Measurements from ENCODE around the gene YY1AP1. TPM values are rescaled to one million over a fixed set of nuclear protein-coding genes. Genes with fewer than 3 reads are reported as not detected.
A peak's percentile ranks its signal among the peaks of the same experiment; 100 is the strongest.
"Not testable (repeated sequence)": the region's sequence is repeated elsewhere in the genome, so short reads cannot be mapped to it uniquely, and the experiment has no call there.

Gene YY1AP1
- total and polyA plus RNA-seq, 4 experiments from 2014 or later = 20.6 to 102 (median 74.4) TPM

DNA sequence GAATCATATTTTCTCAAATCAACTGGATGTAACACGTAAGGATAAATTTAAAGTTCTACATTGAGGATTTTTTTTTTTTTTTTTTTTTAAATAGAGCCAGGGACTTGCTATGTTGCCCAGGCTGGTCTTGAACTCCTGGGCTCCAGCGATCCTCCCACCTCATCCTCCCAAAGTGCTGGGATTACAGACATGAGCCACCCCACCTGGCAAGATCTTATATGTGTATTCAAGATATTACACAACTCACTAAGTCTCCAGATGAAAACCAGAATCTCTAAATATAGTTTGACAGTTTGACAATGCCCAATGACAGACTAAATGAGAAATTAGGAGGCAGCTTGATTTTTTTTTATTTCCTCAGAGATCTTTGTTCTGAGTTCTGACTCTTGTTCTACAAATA lies 6.8 kb downstream of the YY1AP1 start:
- Histone ChIP-seq H3K27ac (ENCODE audit: low read depth, low read length) (peak overlapping the region; percentile 3), H3K36me3 (ENCODE audit: insufficient read depth, low read length) (peaks cover 23% of the 10 kb centered on the region), H3K4me3 (ENCODE audit: low read length in 2 of 2) (no peak overlapping the region), H3K27me3 (ENCODE audit: insufficient read depth, low read length) (no peaks in the 10 kb centered on the region), H3K4me1 (ENCODE audit: insufficient read depth, low read length) (peaks cover 44% of the 10 kb centered on the region), H3K9me3 (ENCODE audit: control insufficient read depth in 1 of 2, low read length in 2 of 2) (no peaks in the 10 kb centered on the region)
- no peaks in the 10 kb centered on the region for H3K27me3 Mint-ChIP-seq
- CTCF ChIA-PET (ENCODE audit: partially characterized antibody) = no interaction called here
- POLR2A ChIA-PET (ENCODE audit: partially characterized antibody) = interaction anchor here (0.6 kb wide), 1 partner anchor 24 kb away, joined by 3 read pairs; no protein-coding TSS in a partner anchor
- H3K36me3 Mint-ChIP-seq = peaks cover 33 to 61% of the 10 kb centered on the region in 2 donors
- H3K4me1 Mint-ChIP-seq = peaks cover 26 to 51% (median 34%) of the 10 kb centered on the region in 4 donors
- no peak for DNase-seq
- no peaks in the 10 kb centered on the region for H3K9me3 Mint-ChIP-seq
- peak overlapping the region in 1 of 8 donors; percentile 18 for H3K4me3 Mint-ChIP-seq
- peak overlapping the region in 4 of 7 donors; percentile 9 to 53 (median 31) for H3K27ac Mint-ChIP-seq
- intact Hi-C loops (cut with micrococcal nuclease) = loop anchor here (10.0 kb wide), 2 partner anchors 53 to 343 kb away; partner anchors contain the start of gene SSR2

- Histone ChIP-seq H3K27me3 (ENCODE audit: insufficient read depth, low read length) (no peaks in the 10 kb centered on the region), H3K36me3 (ENCODE audit: insufficient read depth, low read length) (peaks cover 33% of the 10 kb centered on the region), H3K4me1 (ENCODE audit: insufficient read depth, low read length) (peaks cover 33% of the 10 kb centered on the region), H3K27ac (ENCODE audit: low read depth, low read length) (no peak overlapping the region), H3K4me3 (ENCODE audit: low read length in 2 of 2) (no peak overlapping the region), H3K9me3 (ENCODE audit: control insufficient read depth in 1 of 2, low read length in 2 of 2) (no peaks in the 10 kb centered on the region)
- Mint-ChIP-seq H3K9me3 (no peaks in the 10 kb centered on the region), H3K27ac (peak overlapping the region in 2 of 7 donors; percentile 3 to 55), H3K36me3 (peaks cover 42 to 71% of the 10 kb centered on the region in 2 donors), H3K4me3 (peak overlapping the region in 1 of 8 donors; percentile 28), H3K27me3 (no peaks in the 10 kb centered on the region), H3K4me1 (peaks cover 17 to 39% (median 24%) of the 10 kb centered on the region in 4 donors)
- intact Hi-C loops (cut with micrococcal nuclease) = loop anchor here (10.0 kb wide), 2 partner anchors 54 to 344 kb away; partner anchors contain the start of gene SSR2
- POLR2A ChIA-PET (ENCODE audit: partially characterized antibody) = interaction anchor here (0.6 kb wide), 1 partner anchor 565 kb away, joined by 3 read pairs; no protein-coding TSS in a partner anchor
- no peak for DNase-seq
- CTCF ChIA-PET (ENCODE audit: partially characterized antibody) = no interaction called here
These were observed 8.0 kb downstream of the YY1AP1 start for GRCh38 chr1:155680531-155680930.

- H3K9me3 Mint-ChIP-seq; DNase-seq; H3K27me3 ChIP-seq (ENCODE audit: insufficient read depth, low read length); intact Hi-C loops (cut with micrococcal nuclease); H3K27me3 Mint-ChIP-seq; H3K4me3 Mint-ChIP-seq; H3K9me3 ChIP-seq (ENCODE audit: control insufficient read depth in 1 of 2, low read length in 2 of 2); CTCF ChIA-PET (ENCODE audit: partially characterized antibody); POLR2A ChIA-PET (ENCODE audit: partially characterized antibody); H3K27ac ChIP-seq (ENCODE audit: low read depth, low read length); H3K4me3 ChIP-seq (ENCODE audit: low read length in 2 of 2): not testable (repeated sequence)
- Mint-ChIP-seq H3K36me3 (peaks cover 47 to 74% of the 10 kb centered on the region in 2 donors), H3K4me1 (peaks cover 7 to 23% (median 10%) of the 10 kb centered on the region in 4 donors), H3K27ac (peak overlapping the region in 2 of 7 donors; percentile 5 to 77)
- peaks cover 46% of the 10 kb centered on the region for H3K36me3 ChIP-seq (ENCODE audit: insufficient read depth, low read length)
- peaks cover 17% of the 10 kb centered on the region for H3K4me1 ChIP-seq (ENCODE audit: insufficient read depth, low read length)
These were observed 9.6 kb downstream of the YY1AP1 start for GRCh38 chr1:155678992-155679391.

- H3K9me3 Mint-ChIP-seq = no peaks in the 10 kb centered on the region
- peaks cover 51% of the 10 kb centered on the region for H3K36me3 ChIP-seq (ENCODE audit: insufficient read depth, low read length)
- H3K9me3 ChIP-seq (ENCODE audit: control insufficient read depth in 1 of 2, low read length in 2 of 2) = no peaks in the 10 kb centered on the region
- H3K4me1 Mint-ChIP-seq = peaks cover 0 to 14% (median 4%) of the 10 kb centered on the region in 4 donors
- no peaks in the 10 kb centered on the region for H3K27me3 ChIP-seq (ENCODE audit: insufficient read depth, low read length)
- no peak overlapping the region for H3K4me3 ChIP-seq (ENCODE audit: low read length in 2 of 2)
- POLR2A ChIA-PET (ENCODE audit: partially characterized antibody) = no interaction called here
- H3K27ac ChIP-seq (ENCODE audit: low read depth, low read length) = no peak overlapping the region
- peaks cover 8% of the 10 kb centered on the region for H3K4me1 ChIP-seq (ENCODE audit: insufficient read depth, low read length)
- CTCF ChIA-PET (ENCODE audit: partially characterized antibody) = no interaction called here
- no peak overlapping the region for H3K4me3 Mint-ChIP-seq
- H3K36me3 Mint-ChIP-seq = peaks cover 50 to 73% of the 10 kb centered on the region in 2 donors
- no peak for DNase-seq
- no peaks in the 10 kb centered on the region for H3K27me3 Mint-ChIP-seq
- intact Hi-C loops (cut with micrococcal nuclease) = no loop called here
- no peak overlapping the region for H3K27ac Mint-ChIP-seq
These were observed 10.5 kb downstream of the YY1AP1 start for GRCh38 chr1:155678027-155678426.

DNA sequence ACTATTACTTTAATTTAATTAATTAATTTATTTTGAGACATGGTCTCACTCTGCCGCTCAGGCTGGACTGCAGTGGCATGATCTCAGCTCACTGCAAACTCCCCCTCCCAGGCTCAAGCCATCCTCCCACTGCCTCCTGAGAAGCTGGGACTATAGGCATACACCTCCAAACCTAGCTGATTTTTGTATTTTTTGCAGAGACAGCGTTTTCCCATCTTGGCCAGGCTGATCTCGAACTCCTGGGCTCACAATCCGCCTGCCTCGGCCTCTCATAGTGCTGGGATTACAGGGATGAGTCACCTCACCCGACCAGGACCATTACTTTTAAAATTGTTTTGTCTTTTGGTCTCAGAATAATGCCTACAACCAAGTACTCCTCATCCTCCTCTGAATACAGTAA lies 15.6 kb downstream of the YY1AP1 start:
- H3K4me1 ChIP-seq (ENCODE audit: insufficient read depth, low read length) = no peaks in the 10 kb centered on the region
- peaks cover 85% of the 10 kb centered on the region for H3K36me3 ChIP-seq (ENCODE audit: insufficient read depth, low read length)
- H3K27ac Mint-ChIP-seq = no peak overlapping the region
- no peaks in the 10 kb centered on the region for H3K27me3 ChIP-seq (ENCODE audit: insufficient read depth, low read length)
- CTCF ChIA-PET (ENCODE audit: partially characterized antibody) = no interaction called here
- H3K27ac ChIP-seq (ENCODE audit: low read depth, low read length) = no peak overlapping the region
- no peaks in the 10 kb centered on the region for H3K4me1 Mint-ChIP-seq
- no peaks in the 10 kb centered on the region for H3K9me3 ChIP-seq (ENCODE audit: control insufficient read depth in 1 of 2, low read length in 2 of 2)
- H3K4me3 Mint-ChIP-seq = no peak overlapping the region
- no peak overlapping the region for H3K4me3 ChIP-seq (ENCODE audit: low read length in 2 of 2)
- H3K36me3 Mint-ChIP-seq = peaks cover 62 to 82% of the 10 kb centered on the region in 2 donors
- no peak for DNase-seq
- no peaks in the 10 kb centered on the region for H3K27me3 Mint-ChIP-seq
- no peaks in the 10 kb centered on the region for H3K9me3 Mint-ChIP-seq
- intact Hi-C loops (cut with micrococcal nuclease) = no loop called here
- POLR2A ChIA-PET (ENCODE audit: partially characterized antibody) = no interaction called here

DNA sequence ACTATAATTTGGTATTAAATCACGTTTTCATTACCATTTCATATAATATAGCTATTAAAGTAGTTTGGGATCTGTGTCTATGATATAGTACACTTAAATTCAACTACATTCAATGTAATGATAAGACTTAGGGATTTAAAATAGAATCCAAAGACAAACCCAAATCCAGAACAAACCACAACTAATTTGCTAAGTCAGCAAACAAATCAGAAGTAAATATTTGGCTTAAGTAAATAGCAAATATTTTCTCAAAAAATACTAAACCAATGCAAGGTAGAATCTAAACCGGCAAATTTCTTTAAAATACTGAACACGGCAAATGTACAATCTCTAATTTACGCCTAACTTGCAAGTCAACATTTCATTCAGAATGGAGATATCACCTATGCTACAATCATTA lies 16.8 kb downstream of the YY1AP1 start:
- Histone ChIP-seq H3K4me3 (ENCODE audit: low read length in 2 of 2) (no peak overlapping the region), H3K9me3 (ENCODE audit: control insufficient read depth in 1 of 2, low read length in 2 of 2) (no peaks in the 10 kb centered on the region), H3K36me3 (ENCODE audit: insufficient read depth, low read length) (peaks cover 79% of the 10 kb centered on the region), H3K4me1 (ENCODE audit: insufficient read depth, low read length) (no peaks in the 10 kb centered on the region), H3K27ac (ENCODE audit: low read depth, low read length) (no peak overlapping the region), H3K27me3 (ENCODE audit: insufficient read depth, low read length) (no peaks in the 10 kb centered on the region)
- Mint-ChIP-seq H3K36me3 (peaks cover 55 to 79% of the 10 kb centered on the region in 2 donors), H3K4me1 (no peaks in the 10 kb centered on the region), H3K27ac (no peak overlapping the region), H3K9me3 (no peaks in the 10 kb centered on the region), H3K27me3 (no peaks in the 10 kb centered on the region), H3K4me3 (no peak overlapping the region)
- CTCF ChIA-PET (ENCODE audit: partially characterized antibody) = no interaction called here
- intact Hi-C loops (cut with micrococcal nuclease) = no loop called here
- no peak for DNase-seq
- POLR2A ChIA-PET (ENCODE audit: partially characterized antibody) = no interaction called here

- CTCF ChIA-PET (ENCODE audit: partially characterized antibody) = no interaction called here
- DNase-seq = no peak
- Histone ChIP-seq H3K27me3 (ENCODE audit: insufficient read depth, low read length) (no peaks in the 10 kb centered on the region), H3K4me3 (ENCODE audit: low read length in 2 of 2) (no peak overlapping the region), H3K27ac (ENCODE audit: low read depth, low read length) (no peak overlapping the region), H3K9me3 (ENCODE audit: control insufficient read depth in 1 of 2, low read length in 2 of 2) (no peaks in the 10 kb centered on the region), H3K36me3 (ENCODE audit: insufficient read depth, low read length) (peaks cover 74% of the 10 kb centered on the region), H3K4me1 (ENCODE audit: insufficient read depth, low read length) (no peaks in the 10 kb centered on the region)
- H3K36me3 Mint-ChIP-seq = peaks cover 49 to 71% of the 10 kb centered on the region in 2 donors
- intact Hi-C loops (cut with micrococcal nuclease) = no loop called here
- POLR2A ChIA-PET (ENCODE audit: partially characterized antibody) = no interaction called here
- H3K9me3 Mint-ChIP-seq = no peaks in the 10 kb centered on the region
- H3K4me3 Mint-ChIP-seq = no peak overlapping the region
- peak overlapping the region in 2 of 7 donors; percentile 18 to 57 for H3K27ac Mint-ChIP-seq
- H3K27me3 Mint-ChIP-seq = no peaks in the 10 kb centered on the region
- H3K4me1 Mint-ChIP-seq = peaks cover 0 to 1% (median 0%) of the 10 kb centered on the region in 4 donors
These were observed 19.1 kb downstream of the YY1AP1 start for GRCh38 chr1:155669233-155670162.
